Type B pancreatic cell (in vitro differentiated cells): ENCODE data around the gene PLCL2. TPM values are rescaled to one million over a fixed set of nuclear protein-coding genes. Genes with fewer than 3 reads are reported as not detected.

Experiments
- DNase-seq: peaks from one replicate; pipeline ENCODE4 v3.0.0; 2021; ENCODE audit warnings: mixed read lengths; ENCODE audit not compliant: unreplicated experiment; ENCODE audit errors: extremely low spot score
- H3K27ac Mint-ChIP-seq: 2 replicates; pipeline ENCODE4 v1.8.0; 2021; ENCODE audit warnings: mild to moderate bottlenecking, mixed read lengths
- H3K27me3 Mint-ChIP-seq: 2 replicates; pipeline ENCODE4 v1.8.0; 2021; ENCODE audit warnings: mixed read lengths
- H3K36me3 Mint-ChIP-seq: 2 replicates; pipeline ENCODE4 v1.8.0; 2021; ENCODE audit warnings: mixed read lengths
- H3K4me1 Mint-ChIP-seq: one replicate; pipeline ENCODE4 v1.8.0; 2021; ENCODE audit warnings: mixed read lengths; ENCODE audit not compliant: unreplicated experiment
- H3K4me3 Mint-ChIP-seq: 2 replicates; pipeline ENCODE4 v1.8.0; 2021; ENCODE audit warnings: mild to moderate bottlenecking, mixed read lengths
- H3K9me3 Mint-ChIP-seq: 2 replicates; pipeline ENCODE4 v1.8.0; 2021; ENCODE audit warnings: mixed read lengths
- CTCF ChIP-seq: fragments of 200-600 bp; sonication (generic); conservative IDR thresholded peaks from 2 replicates; pipeline ENCODE4 v1.5.0; 2021; ENCODE audit warnings: antibody characterized with exemption, mild to moderate bottlenecking
- total RNA-seq: library from RNA; stranded (reverse); gene quantifications from 2 replicates; pipeline ENCODE4 v1.2.1, GENCODE V29; 2021; ENCODE audit warnings: low replicate concordance

PLCL2 gene
- total RNA-seq, 1 donor from 2014 or later, result 10.6 TPM

- no peaks in the 10 kb centered on the region for H3K27me3 Mint-ChIP-seq
Measured at GRCh38 chr3:16987141-16987540, 102.4 kb downstream of the PLCL2 start.

GRCh38 chr3:16990163-16990562 is 105.4 kb downstream of the PLCL2 start:
- H3K36me3 Mint-ChIP-seq, result no peaks in the 10 kb centered on the region
- no peaks in the 10 kb centered on the region for H3K27me3 Mint-ChIP-seq
- no peak for TF ChIP-seq CTCF
- H3K27ac Mint-ChIP-seq, result no peak overlapping the region
- no peak overlapping the region for H3K4me3 Mint-ChIP-seq
- peaks cover 5% of the 10 kb centered on the region for H3K4me1 Mint-ChIP-seq
- no peak for DNase-seq
- no peaks in the 10 kb centered on the region for H3K9me3 Mint-ChIP-seq

More at GRCh38 chr3:16987141-16987540, 102.4 kb downstream of the PLCL2 start:
- no peaks in the 10 kb centered on the region for H3K9me3 Mint-ChIP-seq
- H3K4me1 Mint-ChIP-seq, result no peaks in the 10 kb centered on the region
- no peak for DNase-seq
- H3K4me3 Mint-ChIP-seq, result no peak overlapping the region
- H3K27ac Mint-ChIP-seq, result no peak overlapping the region
- no peaks in the 10 kb centered on the region for H3K36me3 Mint-ChIP-seq
- TF ChIP-seq CTCF, result no peak

GRCh38 chr3:16992198-16992597 is 107.4 kb downstream of the PLCL2 start:
- no peaks in the 10 kb centered on the region for H3K36me3 Mint-ChIP-seq
- no peaks in the 10 kb centered on the region for H3K9me3 Mint-ChIP-seq
- DNase-seq, result no peak
- H3K27ac Mint-ChIP-seq, result no peak overlapping the region
- H3K4me1 Mint-ChIP-seq, result peaks cover 7% of the 10 kb centered on the region
- H3K27me3 Mint-ChIP-seq, result no peaks in the 10 kb centered on the region
- H3K4me3 Mint-ChIP-seq, result no peak overlapping the region
- no peak for TF ChIP-seq CTCF

- Mint-ChIP-seq H3K4me3 (no peak overlapping the region), H3K36me3 (no peaks in the 10 kb centered on the region), H3K27ac (no peak overlapping the region), H3K27me3 (no peaks in the 10 kb centered on the region), H3K4me1 (peaks cover 7% of the 10 kb centered on the region), H3K9me3 (no peaks in the 10 kb centered on the region)
- no peak for DNase-seq
- TF ChIP-seq CTCF, result no peak
Measured at GRCh38 chr3:16993227-16993626, 108.5 kb downstream of the PLCL2 start.

- H3K4me1 Mint-ChIP-seq, result peaks cover 7% of the 10 kb centered on the region
- no peak for TF ChIP-seq CTCF
- no peak overlapping the region for H3K27ac Mint-ChIP-seq
- no peak for DNase-seq
- H3K9me3 Mint-ChIP-seq, result no peaks in the 10 kb centered on the region
- no peaks in the 10 kb centered on the region for H3K27me3 Mint-ChIP-seq
- H3K36me3 Mint-ChIP-seq, result no peaks in the 10 kb centered on the region
- no peak overlapping the region for H3K4me3 Mint-ChIP-seq
Measured at GRCh38 chr3:16994854-16995525, 110.2 kb downstream of the PLCL2 start.
